H1 (cell line): ENCODE measurements around the gene GJC2. TPM values are rescaled to one million over a fixed set of nuclear protein-coding genes. Genes with fewer than 3 reads are reported as not detected.

Experiments used
- CTCF ChIA-PET: fragments of 300-600 bp; sonication (Branson Sonifier 250); formaldehyde crosslinking; loops from one replicate; lab custom pipeline; 2021; ENCODE audit not compliant: partially characterized antibody; lab: Charles Lee
- POLR2A ChIA-PET: fragments of 300-600 bp; sonication (Branson Sonifier 250); formaldehyde crosslinking; loops from one replicate; lab custom pipeline; 2021; ENCODE audit warnings: inconsistent platforms; ENCODE audit not compliant: partially characterized antibody; lab: Charles Lee
- DNase-seq, 2 experiments: peaks; one replicate each; pipeline versions ENCODE4 v3.0.0 to v3.0.0-alpha.2; 2010 to 2022; ENCODE audit warnings: low spot score in 2 of 2, low read depth in 1 of 2, mixed read lengths in 1 of 2
- FAIRE-seq: peaks from 2 replicates; lab custom pipeline; 2011; peaks lifted over from hg19 to GRCh38; lab: Jason Lieb, UNC
- H2AFZ ChIP-seq: 2 replicates; pipeline ENCODE4 v1.8.1; 2012; ENCODE audit warnings: low read length, inconsistent platforms
- H2AK5ac ChIP-seq: 2 replicates; pipeline ENCODE4 v1.6.1; 2013; ENCODE audit warnings: low read depth, low read length
- H2BK120ac ChIP-seq: replicated peaks from 2 replicates; pipeline ENCODE3; 2013; ENCODE audit warnings: low read depth, low read length, inconsistent platforms
- H2BK12ac ChIP-seq: 2 replicates; pipeline ENCODE4 v1.6.1; 2013; ENCODE audit warnings: low read depth, low read length
- H2BK15ac ChIP-seq: 2 replicates; pipeline ENCODE4 v1.6.1; 2013; ENCODE audit warnings: low read length
- H2BK20ac ChIP-seq: 2 replicates; pipeline ENCODE4 v1.6.1; 2013; ENCODE audit warnings: low read length
- H2BK5ac ChIP-seq: 2 replicates; pipeline ENCODE4 v1.6.1; 2013; ENCODE audit warnings: low read depth, low read length
- H3K14ac ChIP-seq: 2 replicates; pipeline ENCODE4 v1.6.1; 2013; ENCODE audit warnings: inconsistent platforms; ENCODE audit not compliant: insufficient read length
- H3K18ac ChIP-seq: 2 replicates; pipeline ENCODE4 v1.6.1; 2013; ENCODE audit warnings: low read length; ENCODE audit errors: extremely low read depth
- H3K23ac ChIP-seq: 2 replicates; pipeline ENCODE4 v1.6.1; 2013; ENCODE audit warnings: inconsistent platforms; ENCODE audit not compliant: insufficient read length
- H3K23me2 ChIP-seq: 2 replicates; pipeline ENCODE4 v1.6.1; 2013; ENCODE audit warnings: low read depth, low read length
- H3K27ac ChIP-seq: 2 replicates; pipeline ENCODE4 v1.6.1; 2011; ENCODE audit warnings: low read depth, low read length, inconsistent platforms
- H3K27me3 ChIP-seq, 4 experiments: replicated peaks in 1 of 4; 1 replicate in 1 of 4; 2 replicates in 3 of 4; pipeline versions ENCODE4 v1.6.1 to v1.8.1; 2011 to 2013; ENCODE audit warnings: low read length in 3 of 4, mild to moderate bottlenecking in 3 of 4, inconsistent platforms in 2 of 4, mixed read lengths in 2 of 4, moderate library complexity in 1 of 4; ENCODE audit not compliant: control insufficient read depth in 3 of 4, insufficient read depth in 3 of 4; ENCODE audit errors: extremely low read depth in 1 of 4
- H3K36me3 ChIP-seq, 4 experiments: 2 replicates each; pipeline versions ENCODE4 v1.6.1 to v1.8.1; 2011 to 2013; ENCODE audit warnings: mild to moderate bottlenecking in 4 of 4, low read length in 3 of 4, moderate library complexity in 2 of 4, control low read depth in 1 of 4, inconsistent platforms in 1 of 4; ENCODE audit not compliant: insufficient read depth in 4 of 4, control insufficient read depth in 2 of 4
- H3K4ac ChIP-seq: replicated peaks from 2 replicates; pipeline ENCODE3; 2013; ENCODE audit warnings: low read length, low read depth, mixed read lengths, inconsistent platforms; ENCODE audit not compliant: insufficient read length
- H3K4me1 ChIP-seq, 4 experiments: replicated peaks in 1 of 4; 1 replicate in 1 of 4; 2 replicates in 3 of 4; pipeline versions ENCODE4 v1.6.1 to v1.8.1; 2011 to 2013; ENCODE audit warnings: low read length in 3 of 4, inconsistent platforms in 2 of 4, mixed read lengths in 1 of 4; ENCODE audit not compliant: insufficient read depth in 4 of 4, control insufficient read depth in 3 of 4
- H3K4me2 ChIP-seq, 2 experiments: 2 replicates each; pipeline versions ENCODE4 v1.6.1 to v1.8.1; 2011 to 2013; ENCODE audit warnings: low read depth in 2 of 2, low read length in 2 of 2, control low read depth in 1 of 2, inconsistent platforms in 1 of 2, mild to moderate bottlenecking in 1 of 2; ENCODE audit not compliant: insufficient read depth in 1 of 2
- H3K4me3 ChIP-seq, 4 experiments: fragments of 200-600, 300-600 bp in 1 of 4; sonication (generic), shearing (Covaris generic), sonication (Bioruptor Twin) in 1 of 4; 2 replicates each; pipeline versions ENCODE4 v1.5.1 to v1.8.1; 2011 to 2016; ENCODE audit warnings: low read length in 4 of 4, low read depth in 3 of 4, control low read depth in 2 of 4, inconsistent platforms in 2 of 4, mild to moderate bottlenecking in 2 of 4, mixed read lengths in 1 of 4, moderate library complexity in 1 of 4; ENCODE audit not compliant: insufficient read depth in 2 of 4; ENCODE audit errors: extremely low read depth in 1 of 4
- H3K56ac ChIP-seq: replicated peaks from 2 replicates; pipeline ENCODE3; 2013; ENCODE audit warnings: low read depth, mild to moderate bottlenecking, mixed read lengths, low read length, inconsistent platforms; ENCODE audit not compliant: insufficient read length
- H3K79me1 ChIP-seq: 2 replicates; pipeline ENCODE4 v1.6.1; 2013; ENCODE audit warnings: low read depth, low read length, control low read depth
- H3K79me2 ChIP-seq, 2 experiments: 2 replicates each; pipeline versions ENCODE4 v1.6.1 to v1.8.1; 2012 to 2013; ENCODE audit warnings: low read length in 2 of 2, mild to moderate bottlenecking in 2 of 2, inconsistent platforms in 1 of 2; ENCODE audit not compliant: insufficient read depth in 2 of 2, control insufficient read depth in 1 of 2
- H3K9ac ChIP-seq, 4 experiments: replicated peaks in 1 of 4; 1 replicate in 1 of 4; 2 replicates in 3 of 4; pipeline versions ENCODE4 v1.6.1 to v1.8.1; 2011 to 2013; ENCODE audit warnings: low read depth in 3 of 4, low read length in 3 of 4, control low read depth in 2 of 4, mild to moderate bottlenecking in 2 of 4, moderate library complexity in 2 of 4, inconsistent platforms in 1 of 4; ENCODE audit errors: extremely low read depth in 1 of 4
- H3K9me3 ChIP-seq, 2 experiments: 2 replicates each; pipeline versions ENCODE4 v1.6.1 to v1.8.1; 2012 to 2013; ENCODE audit warnings: mild to moderate bottlenecking in 2 of 2, moderate library complexity in 2 of 2, control low read depth in 1 of 2, inconsistent platforms in 1 of 2, low read depth in 1 of 2, low read length in 1 of 2, mixed read lengths in 1 of 2; ENCODE audit not compliant: insufficient read depth in 2 of 2
- H4K20me1 ChIP-seq, 2 experiments: replicated peaks in 1 of 2; 2 replicates each; pipeline versions ENCODE3 to v1.8.1; 2011 to 2013; ENCODE audit warnings: inconsistent platforms in 2 of 2, low read length in 2 of 2, mild to moderate bottlenecking in 1 of 2; ENCODE audit not compliant: insufficient read depth in 2 of 2, control insufficient read depth in 1 of 2
- H4K5ac ChIP-seq: 2 replicates; pipeline ENCODE4 v1.6.1; 2013; ENCODE audit warnings: low read length, low read depth, mixed read lengths, inconsistent platforms; ENCODE audit not compliant: insufficient read length
- H4K8ac ChIP-seq: 2 replicates; pipeline ENCODE4 v1.8.0; 2013; ENCODE audit warnings: mild to moderate bottlenecking, moderate library complexity, low read length, inconsistent platforms; ENCODE audit not compliant: insufficient read depth; ENCODE audit errors: extremely low read depth
- H4K91ac ChIP-seq: replicated peaks from 2 replicates; pipeline ENCODE3; 2013; ENCODE audit warnings: low read length, mixed read lengths, inconsistent platforms; ENCODE audit not compliant: insufficient read length
- BRCA1 ChIP-seq: IDR thresholded peaks from 2 replicates; pipeline ENCODE4 v1.6.1; 2012; ENCODE audit warnings: low read depth, low read length, improper control_type of control experiment
- CEBPB ChIP-seq: IDR thresholded peaks from 2 replicates; pipeline ENCODE4 v1.6.1; 2012; ENCODE audit warnings: low read depth, low read length
- RAD21 ChIP-seq, 2 experiments: IDR thresholded peaks in 1 of 2; conservative IDR thresholded peaks in 1 of 2; 2 replicates each; pipeline ENCODE4 v1.6.1; 2011; ENCODE audit warnings: low read depth in 2 of 2, low read length in 2 of 2, improper control_type of control experiment in 1 of 2, inconsistent platforms in 1 of 2, mild to moderate bottlenecking in 1 of 2, moderate library complexity in 1 of 2
- RFX5 ChIP-seq: IDR thresholded peaks from 2 replicates; pipeline ENCODE4 v1.6.1; 2011; ENCODE audit warnings: low read depth, low read length, improper control_type of control experiment, borderline replicate concordance
- USF2 ChIP-seq: IDR thresholded peaks from 2 replicates; pipeline ENCODE4 v1.6.1; 2011; ENCODE audit warnings: low read length, improper control_type of control experiment
- ZNF274 ChIP-seq: IDR thresholded peaks from 2 replicates; pipeline ENCODE4 v1.7.0; 2012; ENCODE audit warnings: low read length, borderline replicate concordance; ENCODE audit errors: extremely low read depth
- WGBS, 2 experiments: shearing (Covaris generic) in 1 of 2; methylation state at CpG; one replicate each; pipeline versions ENCODE4 v1.1.6 to v1.1.7; 2013 to 2015; ENCODE audit warnings: low lambda C conversion rate in 2 of 2, mixed read lengths in 2 of 2, inconsistent platforms in 1 of 2, low coverage in 1 of 2, missing lambda C conversion rate in 1 of 2; ENCODE audit not compliant: insufficient replicate concordance in 2 of 2, insufficient coverage in 1 of 2, insufficient read length in 1 of 2; ENCODE audit errors: extremely low coverage in 1 of 2, missing lambda C conversion rate in 1 of 2; 5-methylcytosine and 5-hydroxymethylcytosine counted together
- polyA plus RNA-seq, 7 experiments: library from polyadenylated mRNA; depleted of rRNA in 3 of 7; stranded (reverse) in 5 of 7; unstranded in 2 of 7; fragments of >200 nt in 5 of 7; fragments of 200-250 nt in 2 of 7; gene quantifications; 1 replicate in 5 of 7; 2 replicates in 1 of 7; 4 replicates in 1 of 7; pipeline versions ENCODE4 v1.2.1 to v1.2.3, GENCODE V29; 2011 to 2013; ENCODE audit warnings: missing spikeins in 2 of 7, mixed read lengths in 2 of 7
- total RNA-seq: library from RNA; stranded (reverse); fragmentation: NEBNext Ultra II Directional; extraction: Animal tissue kit (Norgen Biotek cat#: 25700); gene quantifications from 2 replicates; pipeline ENCODE4 v1.2.1, GENCODE V29; 2021

GJC2 gene
- total and polyA plus RNA-seq, 2 of the 8 experiments (the other 6 are each of a cell fraction or from before 2014, with no cell fraction given) = 0.17 to 0.54 TPM

- Histone ChIP-seq H3K9me3 (no peaks in the 10 kb centered on the region), H3K23me2 (peaks cover 8% of the 10 kb centered on the region; the same call in 1 of the 2 replicates), H2BK5ac (no peak overlapping the region), H4K5ac (no peak overlapping the region), H3K23ac (no peak overlapping the region), H3K79me1 (peaks cover 2% of the 10 kb centered on the region; the same call in 1 of the 2 replicates), H3K18ac (no peak overlapping the region), H2BK15ac (no peak overlapping the region), H3K27me3 (no peaks in the 10 kb centered on the region), H3K4ac (no peak overlapping the region), H4K91ac (no peak overlapping the region), H3K36me3 (no peaks in the 10 kb centered on the region), H2AK5ac (no peak overlapping the region), H3K79me2 (peaks cover 0 to 28% of the 10 kb centered on the region in 2 experiments; a peak in 2 of 4 replicates), H3K56ac (no peak overlapping the region), H3K4me2 (no peak overlapping the region), H3K4me1 (peaks cover 0 to 7% (median 4%) of the 10 kb centered on the region in 4 experiments; a peak in 5 of 7 replicates), H4K20me1 (peaks cover 8 to 21% of the 10 kb centered on the region in 2 experiments), H2BK120ac (no peak overlapping the region), H3K9ac (no peak overlapping the region), H2BK12ac (no peak overlapping the region), H4K8ac (no peak overlapping the region), H3K14ac (no peak overlapping the region), H3K27ac (no peak overlapping the region), H3K4me3 (no peak overlapping the region), H2AFZ (no peak overlapping the region), H2BK20ac (no peak overlapping the region)
- DNase-seq (no peak), FAIRE-seq (no peak)
- ChIA-PET POLR2A (no interaction called here), CTCF (interaction anchor here (3.5 kb wide), 1 partner anchor 11 kb away, joined by 14 read pairs; no protein-coding TSS in a partner anchor)
- 93% methylated on average over 2 of the region's 2 CpGs; no CpG with 5 or more reads in 1 of the 2 experiments for WGBS, 2 experiments
- TF ChIP-seq RAD21 (IDR thresholded peaks at IDR 0.05 in 1 of 2, conservative IDR thresholded peaks at IDR 0.05 in 1 of 2; ENCODE audit: low read depth in 2 of 2, low read length in 2 of 2) (no peak), USF2 (no peak), RFX5 (no peak), BRCA1 (no peak), ZNF274 (no peak), CEBPB (no peak)
Observed at GRCh38 chr1:228169345-228169744, 19.6 kb downstream of the GJC2 start.
